ENCODE measurements around the gene CSTB. TPM values are rescaled to one million over a fixed set of nuclear protein-coding genes. Genes with fewer than 3 reads are reported as not detected.

Gene CSTB
- total and polyA plus RNA-seq, 2 of the 8 experiments (the other 6 are each of a cell fraction or from before 2014, with no cell fraction given), result 53.8 to 64.1 TPM

GRCh38 chr21:43799301-43799840, 23.3 kb upstream of the CSTB start (continued):
- TF ChIP-seq CTBP2 (IDR thresholded peaks at IDR 0.05; ENCODE audit: borderline replicate concordance, insufficient read depth, insufficient read length, low read length), result no peak
